Measurements from ENCODE around the gene ATG101. TPM values are rescaled to one million over a fixed set of nuclear protein-coding genes. Genes with fewer than 3 reads are reported as not detected.

ATG101 gene
- total RNA-seq, 2 donors from 2014 or later, result 43.0 to 46.6 TPM

GRCh38 chr12:52091061-52091460 lies 21.3 kb downstream of the ATG101 start:
- Histone ChIP-seq H3K9me3 (no peaks in the 10 kb centered on the region), H3K4me1 (ENCODE audit: control insufficient read depth in 1 of 2, low read depth in 2 of 2) (no peaks in the 10 kb centered on the region), H3K27ac (no peak overlapping the region), H3K4me3 (no peak overlapping the region), H3K27me3 (replicated peaks; ENCODE audit: insufficient read depth) (no peaks in the 10 kb centered on the region), H3K36me3 (no peaks in the 10 kb centered on the region)
- TF ChIP-seq CTCF (IDR thresholded peaks at IDR 0.05), result no peak
- no peak for ATAC-seq (ENCODE audit: insufficient number of reproducible peaks, low FRiP score, low read depth)
- DNase-seq (ENCODE audit: low spot score), result no peak

DNA sequence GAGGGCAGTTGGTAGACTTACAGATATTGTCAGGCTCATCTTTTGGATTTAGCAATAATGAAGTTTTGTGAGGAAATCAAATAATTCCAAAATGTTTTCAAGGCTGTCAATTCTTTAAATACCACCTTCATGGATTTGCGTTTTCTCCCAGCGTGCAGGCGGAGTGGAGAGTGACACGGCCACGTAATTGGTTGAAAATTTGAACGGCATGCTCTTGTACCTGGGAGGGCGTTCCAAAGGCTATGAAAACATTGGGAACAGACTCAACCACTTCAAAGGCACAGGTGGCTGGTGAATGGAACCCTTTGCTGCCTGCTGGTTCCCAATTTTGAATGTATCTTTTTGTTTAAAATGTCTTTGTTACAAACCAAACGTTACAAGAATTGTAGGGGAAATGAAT lies 22.1 kb downstream of the ATG101 start:
- DNase-seq (ENCODE audit: low spot score), result no peak
- Histone ChIP-seq H3K27ac (no peak overlapping the region), H3K9me3 (no peaks in the 10 kb centered on the region), H3K36me3 (no peaks in the 10 kb centered on the region), H3K4me3 (no peak overlapping the region), H3K27me3 (replicated peaks; ENCODE audit: insufficient read depth) (no peaks in the 10 kb centered on the region), H3K4me1 (ENCODE audit: control insufficient read depth in 1 of 2, low read depth in 2 of 2) (no peaks in the 10 kb centered on the region)
- TF ChIP-seq CTCF (IDR thresholded peaks at IDR 0.05), result no peak
- no peak for ATAC-seq (ENCODE audit: insufficient number of reproducible peaks, low FRiP score, low read depth)

DNA sequence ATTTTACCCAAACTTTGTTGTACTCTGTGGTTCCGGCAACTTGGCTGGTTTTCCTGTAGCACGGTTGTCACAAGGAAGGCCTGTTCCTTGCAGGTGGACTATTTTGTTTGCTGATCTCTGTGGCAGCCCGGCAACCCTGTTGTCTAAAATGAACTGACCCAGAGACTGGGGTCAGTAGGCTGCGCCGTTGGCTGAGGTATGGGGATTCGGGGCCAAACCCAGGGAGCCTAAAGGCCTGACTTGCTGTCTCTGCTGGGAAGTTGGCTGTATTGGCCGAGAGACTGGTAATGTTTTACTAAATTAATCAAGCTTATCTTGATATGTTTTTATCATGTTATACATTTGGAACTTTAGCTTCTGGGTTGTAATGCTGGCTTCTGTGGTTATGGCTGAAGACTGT lies 23.6 kb downstream of the ATG101 start:
- no peaks in the 10 kb centered on the region for H3K36me3 ChIP-seq
- TF ChIP-seq CTCF (IDR thresholded peaks at IDR 0.05), result no peak
- no peak overlapping the region for H3K27ac ChIP-seq
- ATAC-seq (ENCODE audit: insufficient number of reproducible peaks, low FRiP score, low read depth) (no peak), DNase-seq (ENCODE audit: low spot score) (no peak)
- no peaks in the 10 kb centered on the region for H3K27me3 ChIP-seq (replicated peaks; ENCODE audit: insufficient read depth)
- no peak overlapping the region for H3K4me3 ChIP-seq
- H3K9me3 ChIP-seq, result no peaks in the 10 kb centered on the region
- H3K4me1 ChIP-seq (ENCODE audit: control insufficient read depth in 1 of 2, low read depth in 2 of 2), result no peaks in the 10 kb centered on the region

GRCh38 chr12:52096332-52097044 lies 26.7 kb downstream of the ATG101 start:
- H3K4me1 ChIP-seq (ENCODE audit: control insufficient read depth in 1 of 2, low read depth in 2 of 2), result no peaks in the 10 kb centered on the region
- ATAC-seq (ENCODE audit: insufficient number of reproducible peaks, low FRiP score, low read depth), result no peak

More at GRCh38 chr12:52096332-52097044, 26.7 kb downstream of the ATG101 start:
- no peak for DNase-seq (ENCODE audit: low spot score)
- Histone ChIP-seq H3K36me3 (no peaks in the 10 kb centered on the region), H3K27me3 (replicated peaks; ENCODE audit: insufficient read depth) (no peaks in the 10 kb centered on the region), H3K9me3 (no peaks in the 10 kb centered on the region), H3K27ac (no peak overlapping the region), H3K4me3 (no peak overlapping the region)
- no peak for TF ChIP-seq CTCF (IDR thresholded peaks at IDR 0.05)

Data from thoracic aorta (tissue), 2 donors.